Measurements from ENCODE around the gene SMG5.

DNA sequence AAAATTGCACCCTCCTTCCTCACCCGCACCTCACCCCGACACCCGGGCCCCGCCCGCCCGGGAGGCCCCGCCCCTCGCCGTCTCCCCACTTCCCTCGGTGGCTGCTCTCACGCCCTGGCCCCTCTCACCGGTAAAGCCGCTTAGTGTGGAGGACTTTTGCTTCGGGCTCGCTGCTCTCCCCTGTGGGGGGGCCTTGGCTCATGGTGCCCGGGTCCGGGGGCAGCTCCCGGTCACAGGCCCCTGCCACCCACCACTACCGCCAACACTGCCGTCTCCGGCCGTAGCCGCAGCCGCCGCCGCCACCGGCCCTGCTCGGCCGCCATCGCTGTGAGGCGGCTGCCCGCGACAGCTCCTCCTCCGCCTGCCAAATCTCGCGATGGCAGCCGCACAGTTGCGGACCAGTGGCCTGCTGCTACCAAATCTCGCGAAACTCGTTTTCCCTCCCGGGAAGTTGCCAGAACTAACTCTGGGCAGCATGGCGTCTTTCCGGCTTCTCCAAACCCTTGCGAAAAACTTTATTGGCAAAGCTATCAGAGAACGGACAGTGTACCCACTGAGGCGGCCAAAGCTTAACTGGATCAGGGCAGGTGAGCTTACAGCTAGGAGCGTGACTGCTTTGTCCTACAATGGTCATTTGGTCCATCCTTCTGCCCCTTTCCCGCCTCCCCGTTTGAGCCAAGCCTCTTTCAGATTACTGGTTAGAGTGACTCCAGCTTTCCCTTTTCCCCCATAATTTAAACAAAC lies at the start of gene SMG5:
- no peak for TF ChIP-seq FOXA1 (IDR thresholded peaks at IDR 0.05)
- peak; percentile 64; the same call in 1 of the 2 replicates for TF ChIP-seq ZNF384 (IDR thresholded peaks at IDR 0.05)
- peak; percentile 93 for TF ChIP-seq NFRKB (IDR thresholded peaks at IDR 0.05)
- no peak for TF ChIP-seq FOXM1 (IDR thresholded peaks at IDR 0.05; ENCODE audit: borderline replicate concordance)
- TF ChIP-seq BHLHE40 (IDR thresholded peaks at IDR 0.05; ENCODE audit: borderline replicate concordance) = no peak
- TF ChIP-seq SP1 (IDR thresholded peaks at IDR 0.05) = peak; percentile 83; the same call in 1 of the 2 replicates
- TF ChIP-seq SUZ12 (IDR thresholded peaks at IDR 0.05) = no peak
- TF ChIP-seq TARDBP (IDR thresholded peaks at IDR 0.05) = no peak
- no peak for TF ChIP-seq PKNOX1 (IDR thresholded peaks at IDR 0.05)
- TF ChIP-seq HDGF (IDR thresholded peaks at IDR 0.05; ENCODE audit: borderline replicate concordance) = no peak
- TF ChIP-seq ARNT (IDR thresholded peaks at IDR 0.05) = no peak; the same call in 1 of the 2 replicates
- TF ChIP-seq FOXK2 (IDR thresholded peaks at IDR 0.05) = no peak

Measured in HEK293T (cell line).